GM12891 (cell line): ENCODE results near the gene KIF3B.

ENCODE experiments used
- PAX5 ChIP-seq: IDR thresholded peaks from 2 replicates; pipeline ENCODE4 v1.6.1; 2011; ENCODE audit warnings: low read length, moderate library complexity, mild to moderate bottlenecking; ENCODE audit not compliant: insufficient read depth, severe bottlenecking
- POLR2A ChIP-seq: IDR thresholded peaks from 2 replicates; pipeline ENCODE4 v1.6.1; 2011; ENCODE audit warnings: low read depth, low read length, control low read depth
- POLR2AphosphoS5 ChIP-seq: IDR thresholded peaks from 2 replicates; pipeline ENCODE4 v1.6.1; 2011; ENCODE audit warnings: low read depth, low read length, control low read depth
- POU2F2 ChIP-seq: IDR thresholded peaks from 2 replicates; pipeline ENCODE4 v1.6.1; 2011; ENCODE audit warnings: low read depth, mild to moderate bottlenecking, control low read depth, low read length, moderate library complexity
- SPI1 ChIP-seq: IDR thresholded peaks from 2 replicates; pipeline ENCODE4 v1.6.1; 2011; ENCODE audit warnings: low read depth, low read length, control low read depth
- TAF1 ChIP-seq: IDR thresholded peaks from 2 replicates; pipeline ENCODE4 v1.6.1; 2011; ENCODE audit warnings: low read depth, low read length, control low read depth

DNA sequence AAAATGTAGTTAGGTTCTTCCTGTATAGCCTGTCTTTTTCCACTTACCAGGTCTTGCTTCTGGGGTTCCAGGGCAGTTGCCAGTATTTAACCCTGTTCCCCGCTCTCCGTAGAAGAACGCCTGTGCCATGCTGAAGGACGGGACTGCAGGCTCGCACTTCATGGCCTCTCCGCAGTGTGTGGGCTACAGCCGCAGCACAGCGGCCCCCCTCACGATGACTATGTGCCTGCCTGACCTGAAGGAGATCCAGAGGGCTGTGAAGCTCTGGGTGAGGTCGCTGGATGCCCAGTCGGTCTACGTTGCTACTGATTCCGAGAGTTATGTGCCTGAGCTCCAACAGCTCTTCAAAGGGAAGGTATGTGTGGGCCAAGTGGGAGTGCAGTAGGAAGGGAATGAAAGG is 46.7 kb upstream of the KIF3B start:
- TF ChIP-seq POLR2AphosphoS5, result no peak
- no peak for TF ChIP-seq TAF1
- no peak for TF ChIP-seq POLR2A
- no peak for TF ChIP-seq SPI1
- TF ChIP-seq PAX5, result no peak
- no peak for TF ChIP-seq POU2F2
